ENCODE results near the gene ELFN2.

- TF ChIP-seq POLR2A (IDR thresholded peaks at IDR 0.05) (no peak), CTCF (IDR thresholded peaks at IDR 0.05) (no peak)
Observed at GRCh38 chr22:37449331-37450001, 22.2 kb upstream of the ELFN2 start.

Data from tibial nerve (tissue), 3 donors.